Upper lobe of left lung (tissue), 6 donors: ENCODE results near the gene TSPAN17. TPM values are rescaled to one million over a fixed set of nuclear protein-coding genes. Genes with fewer than 3 reads are reported as not detected.

Experiments
- ATAC-seq, 2 donors: fragments of 200-7000 bp; cut with Tn5 transposase; one replicate each; pipeline ENCODE4 v1.9.1; 2022; ENCODE audit warnings: mild to moderate bottlenecking in 2 of 2, moderate library complexity in 2 of 2; ENCODE audit not compliant: low FRiP score in 2 of 2
- DNase-seq, 2 donors: peaks; one replicate each; pipeline ENCODE4 v3.0.0-alpha.2; 2019 to 2020
- H3K27ac ChIP-seq, 4 donors: fragments of 200-600 bp; sonication (generic); one replicate each; pipeline ENCODE4 v1.5.1; 2016 to 2019
- H3K27me3 ChIP-seq, 4 donors: fragments of 200-600 bp; sonication (generic); one replicate each; pipeline ENCODE4 v1.5.1; 2017 to 2019
- H3K36me3 ChIP-seq, 4 donors: fragments of 200-600 bp; sonication (generic); one replicate each; pipeline ENCODE4 v1.5.1; 2016 to 2019
- H3K4me1 ChIP-seq, 4 donors: fragments of 200-600 bp; sonication (generic); one replicate each; pipeline ENCODE4 v1.5.1; 2018 to 2019
- H3K4me3 ChIP-seq, 4 donors: fragments of 200-600 bp; sonication (generic); one replicate each; pipeline ENCODE4 v1.5.1; 2017 to 2019; ENCODE audit warnings: mild to moderate bottlenecking in 2 of 4, moderate library complexity in 1 of 4
- H3K9me3 ChIP-seq, 4 donors: fragments of 200-600 bp; sonication (generic); one replicate each; pipeline ENCODE4 v1.5.1; 2018 to 2019
- EP300 ChIP-seq, 4 donors: sonication (generic); formaldehyde crosslinking; IDR thresholded peaks; one replicate each; pipeline ENCODE4 v1.5.1; 2017; ENCODE audit warnings: antibody characterized with exemption in 4 of 4, control low read depth in 2 of 4
- POLR2A ChIP-seq, 4 donors: fragments of 450-650 bp; IDR thresholded peaks; one replicate each; pipeline ENCODE4 v1.5.1; 2016 to 2017; ENCODE audit warnings: antibody characterized with exemption in 4 of 4, mild to moderate bottlenecking in 2 of 4
- POLR2AphosphoS5 ChIP-seq, 2 donors: sonication (generic); formaldehyde crosslinking; IDR thresholded peaks; one replicate each; pipeline ENCODE4 v1.5.1; 2017; ENCODE audit warnings: antibody characterized with exemption in 2 of 2
- WGBS, 2 donors: methylation state at CpG; one replicate each; pipeline ENCODE4 v1.1.5; 2017 to 2018; 5-methylcytosine and 5-hydroxymethylcytosine counted together
- total RNA-seq, 6 donors: library from RNA; depleted of rRNA in 4 of 6; stranded (reverse); fragments of >200 nt in 4 of 6; gene quantifications; one replicate each; pipeline versions ENCODE4 v1.1.0 to v1.2.1, GENCODE V29; 2016 to 2021
- TF ChIP-seq, protein P1 (sequence below), 6 experiments: fragments of 450-650 bp in 4 of 6; fragments of 200-600 bp in 2 of 6; sonication (generic) in 2 of 6; IDR thresholded peaks; one replicate each; pipeline ENCODE4 v1.5.1; 2016 to 2019; ENCODE audit warnings: antibody characterized with exemption in 6 of 6
- donor health status: DM: no; HTN: no; CAD: no; lungs with moderate emphysema.
- donor health status: DM: no; HTN: yes; CAD: no; lungs with severe emphysema.

TSPAN17 gene
- total RNA-seq, 6 donors from 2014 or later, result 20.1 to 36.8 (median 25.6) TPM

GRCh38 chr5:176636426-176636825 lies 10.9 kb upstream of the TSPAN17 start:
- TF ChIP-seq, protein P1, sequence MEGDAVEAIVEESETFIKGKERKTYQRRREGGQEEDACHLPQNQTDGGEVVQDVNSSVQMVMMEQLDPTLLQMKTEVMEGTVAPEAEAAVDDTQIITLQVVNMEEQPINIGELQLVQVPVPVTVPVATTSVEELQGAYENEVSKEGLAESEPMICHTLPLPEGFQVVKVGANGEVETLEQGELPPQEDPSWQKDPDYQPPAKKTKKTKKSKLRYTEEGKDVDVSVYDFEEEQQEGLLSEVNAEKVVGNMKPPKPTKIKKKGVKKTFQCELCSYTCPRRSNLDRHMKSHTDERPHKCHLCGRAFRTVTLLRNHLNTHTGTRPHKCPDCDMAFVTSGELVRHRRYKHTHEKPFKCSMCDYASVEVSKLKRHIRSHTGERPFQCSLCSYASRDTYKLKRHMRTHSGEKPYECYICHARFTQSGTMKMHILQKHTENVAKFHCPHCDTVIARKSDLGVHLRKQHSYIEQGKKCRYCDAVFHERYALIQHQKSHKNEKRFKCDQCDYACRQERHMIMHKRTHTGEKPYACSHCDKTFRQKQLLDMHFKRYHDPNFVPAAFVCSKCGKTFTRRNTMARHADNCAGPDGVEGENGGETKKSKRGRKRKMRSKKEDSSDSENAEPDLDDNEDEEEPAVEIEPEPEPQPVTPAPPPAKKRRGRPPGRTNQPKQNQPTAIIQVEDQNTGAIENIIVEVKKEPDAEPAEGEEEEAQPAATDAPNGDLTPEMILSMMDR (IDR thresholded peaks at IDR 0.05), result no peak
- TF ChIP-seq POLR2AphosphoS5 (IDR thresholded peaks at IDR 0.05) (no peak), EP300 (IDR thresholded peaks at IDR 0.05) (no peak), POLR2A (IDR thresholded peaks at IDR 0.05) (no peak)
- no peaks in the 10 kb centered on the region for H3K9me3 ChIP-seq
- 38 to 55% methylated on average over 9 of the region's 9 CpGs for WGBS, 2 donors
- no peaks in the 10 kb centered on the region for H3K4me1 ChIP-seq
- DNase-seq (no peak), ATAC-seq (no peak)
- H3K4me3 ChIP-seq, result no peak overlapping the region
- no peaks in the 10 kb centered on the region for H3K36me3 ChIP-seq
- peaks cover 0 to 4% (median 2%) of the 10 kb centered on the region in 4 donors for H3K27me3 ChIP-seq
- no peak overlapping the region for H3K27ac ChIP-seq

GRCh38 chr5:176637556-176637955 lies 9.7 kb upstream of the TSPAN17 start:
- Histone ChIP-seq H3K9me3 (no peaks in the 10 kb centered on the region), H3K4me3 (no peak overlapping the region), H3K36me3 (no peaks in the 10 kb centered on the region), H3K27ac (no peak overlapping the region), H3K27me3 (peaks cover 0 to 3% (median 0%) of the 10 kb centered on the region in 4 donors), H3K4me1 (no peaks in the 10 kb centered on the region)
- TF ChIP-seq POLR2AphosphoS5 (IDR thresholded peaks at IDR 0.05) (no peak), POLR2A (IDR thresholded peaks at IDR 0.05) (no peak), EP300 (IDR thresholded peaks at IDR 0.05) (no peak)
- TF ChIP-seq, protein P1 (IDR thresholded peaks at IDR 0.05), result no peak
- DNase-seq, result no peak
- ATAC-seq, result no peak
- 54 to 56% methylated on average over 4 of the region's 4 CpGs for WGBS, 2 donors

- TF ChIP-seq POLR2A (IDR thresholded peaks at IDR 0.05) (no peak), EP300 (IDR thresholded peaks at IDR 0.05) (no peak), POLR2AphosphoS5 (IDR thresholded peaks at IDR 0.05) (no peak)
- TF ChIP-seq, protein P1 (IDR thresholded peaks at IDR 0.05), result no peak
- Histone ChIP-seq H3K27ac (no peak overlapping the region), H3K27me3 (no peaks in the 10 kb centered on the region), H3K9me3 (no peaks in the 10 kb centered on the region), H3K4me3 (no peak overlapping the region), H3K36me3 (no peaks in the 10 kb centered on the region), H3K4me1 (no peaks in the 10 kb centered on the region)
- ATAC-seq, result no peak
- DNase-seq, result no peak
- WGBS, 2 donors, result 97 to 98% methylated on average over 3 of the region's 3 CpGs
Observed at GRCh38 chr5:176638437-176638836, 8.8 kb upstream of the TSPAN17 start.

GRCh38 chr5:176639208-176639607 lies 8.1 kb upstream of the TSPAN17 start:
- 60 to 76% methylated on average over 3 of the region's 4 CpGs for WGBS, 2 donors
- TF ChIP-seq, protein P1 (IDR thresholded peaks at IDR 0.05), result no peak
- TF ChIP-seq POLR2A (IDR thresholded peaks at IDR 0.05) (no peak), POLR2AphosphoS5 (IDR thresholded peaks at IDR 0.05) (no peak), EP300 (IDR thresholded peaks at IDR 0.05) (no peak)

DNA sequence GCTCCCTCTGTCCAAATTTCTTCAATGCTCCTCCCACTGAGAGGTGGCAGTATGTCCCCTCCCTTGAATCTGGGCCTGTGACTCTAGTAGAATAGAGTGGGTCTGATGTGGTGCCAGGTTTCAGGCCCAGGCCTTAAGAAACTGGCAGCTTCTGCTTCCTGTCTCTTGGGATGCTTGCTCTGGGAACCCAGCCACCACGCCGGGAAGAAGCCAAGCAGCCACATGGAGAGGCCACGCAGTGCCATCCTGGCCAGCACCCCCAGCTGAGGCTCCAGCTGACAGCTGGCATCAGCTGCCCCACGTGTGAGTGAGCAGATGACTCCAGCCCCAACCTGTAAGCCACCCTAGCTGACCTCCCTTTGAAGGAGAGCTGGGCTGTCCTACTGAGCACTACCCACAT lies 7.3 kb upstream of the TSPAN17 start:
- H3K9me3 ChIP-seq, result no peaks in the 10 kb centered on the region
- ATAC-seq (no peak), DNase-seq (no peak)
- no peaks in the 10 kb centered on the region for H3K36me3 ChIP-seq
- no peak for TF ChIP-seq POLR2AphosphoS5 (IDR thresholded peaks at IDR 0.05)
- no peak for TF ChIP-seq POLR2A (IDR thresholded peaks at IDR 0.05)
- TF ChIP-seq EP300 (IDR thresholded peaks at IDR 0.05), result no peak
- TF ChIP-seq, protein P1 (IDR thresholded peaks at IDR 0.05), result no peak
- H3K27ac ChIP-seq, result no peak overlapping the region
- 44% methylated on average over 2 of the region's 4 CpGs; no CpG with 5 or more reads in 1 of the 2 donors for WGBS, 2 donors
- no peaks in the 10 kb centered on the region for H3K27me3 ChIP-seq
- no peak overlapping the region for H3K4me3 ChIP-seq
- no peaks in the 10 kb centered on the region for H3K4me1 ChIP-seq

More at GRCh38 chr5:176639208-176639607, 8.1 kb upstream of the TSPAN17 start:
- no peaks in the 10 kb centered on the region for H3K27me3 ChIP-seq
- H3K4me3 ChIP-seq, result no peak overlapping the region
- no peaks in the 10 kb centered on the region for H3K9me3 ChIP-seq
- H3K27ac ChIP-seq, result no peak overlapping the region
- no peaks in the 10 kb centered on the region for H3K4me1 ChIP-seq
- DNase-seq, result no peak
- no peaks in the 10 kb centered on the region for H3K36me3 ChIP-seq
- no peak for ATAC-seq
